ENCODE results near the gene BTBD9. TPM values are rescaled to one million over a fixed set of nuclear protein-coding genes. Genes with fewer than 3 reads are reported as not detected.

BTBD9 gene
- total RNA-seq, 4 donors from 2014 or later, result 9.2 to 16.3 (median 11.6) TPM

DNA sequence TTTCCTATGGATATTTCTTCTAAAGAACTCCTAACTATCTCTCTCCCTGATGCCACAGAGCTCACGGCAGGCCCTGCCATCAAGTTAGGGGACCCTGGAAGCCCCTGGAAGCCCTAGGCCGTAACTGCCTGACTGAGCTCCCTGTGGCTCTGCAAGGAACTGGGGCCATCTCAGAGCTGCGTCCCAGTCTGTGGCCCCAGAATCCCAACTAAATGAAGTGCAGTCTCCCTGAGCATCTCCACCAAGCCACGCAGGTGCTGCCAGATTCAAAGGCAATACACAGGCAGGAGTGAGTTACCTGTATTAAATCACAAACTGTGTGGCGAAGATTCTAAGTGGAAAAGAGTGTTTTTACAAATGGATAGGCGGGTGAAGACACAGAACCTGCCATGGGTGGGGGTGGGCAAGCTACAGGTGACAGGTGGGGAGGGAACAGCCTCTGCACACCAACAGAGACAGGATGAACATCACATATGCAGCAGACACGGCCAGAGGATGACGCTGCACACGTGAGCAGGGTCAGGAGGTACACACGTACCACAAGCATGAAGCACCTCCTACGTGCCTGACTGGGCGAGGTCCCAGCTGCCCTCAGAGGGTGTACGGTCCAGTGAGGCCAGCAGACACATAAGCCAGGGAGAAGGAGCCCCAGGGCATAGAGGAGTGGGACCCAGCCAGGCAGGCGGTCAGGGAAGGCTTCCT lies 461.7 kb downstream of the BTBD9 start:
- intact Hi-C loops (cut with DNase I), result no loop called here
- Histone ChIP-seq H3K4me1 (peaks cover 0 to 40% (median 7%) of the 10 kb centered on the region in 3 donors), H3K27me3 (no peaks in the 10 kb centered on the region), H3K9me3 (no peaks in the 10 kb centered on the region), H3K36me3 (peaks cover 0 to 6% (median 0%) of the 10 kb centered on the region in 3 donors), H3K27ac (peak overlapping the region in 1 of 4 donors; percentile 78), H3K4me3 (no peak overlapping the region)
- WGBS, 2 donors, result 80 to 89% methylated on average over 9 of the region's 14 CpGs
- no peak for DNase-seq
- no peak for TF ChIP-seq POLR2A (IDR thresholded peaks at IDR 0.05)
- TF ChIP-seq, protein P1, sequence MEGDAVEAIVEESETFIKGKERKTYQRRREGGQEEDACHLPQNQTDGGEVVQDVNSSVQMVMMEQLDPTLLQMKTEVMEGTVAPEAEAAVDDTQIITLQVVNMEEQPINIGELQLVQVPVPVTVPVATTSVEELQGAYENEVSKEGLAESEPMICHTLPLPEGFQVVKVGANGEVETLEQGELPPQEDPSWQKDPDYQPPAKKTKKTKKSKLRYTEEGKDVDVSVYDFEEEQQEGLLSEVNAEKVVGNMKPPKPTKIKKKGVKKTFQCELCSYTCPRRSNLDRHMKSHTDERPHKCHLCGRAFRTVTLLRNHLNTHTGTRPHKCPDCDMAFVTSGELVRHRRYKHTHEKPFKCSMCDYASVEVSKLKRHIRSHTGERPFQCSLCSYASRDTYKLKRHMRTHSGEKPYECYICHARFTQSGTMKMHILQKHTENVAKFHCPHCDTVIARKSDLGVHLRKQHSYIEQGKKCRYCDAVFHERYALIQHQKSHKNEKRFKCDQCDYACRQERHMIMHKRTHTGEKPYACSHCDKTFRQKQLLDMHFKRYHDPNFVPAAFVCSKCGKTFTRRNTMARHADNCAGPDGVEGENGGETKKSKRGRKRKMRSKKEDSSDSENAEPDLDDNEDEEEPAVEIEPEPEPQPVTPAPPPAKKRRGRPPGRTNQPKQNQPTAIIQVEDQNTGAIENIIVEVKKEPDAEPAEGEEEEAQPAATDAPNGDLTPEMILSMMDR (IDR thresholded peaks at IDR 0.05), result no peak

DNA sequence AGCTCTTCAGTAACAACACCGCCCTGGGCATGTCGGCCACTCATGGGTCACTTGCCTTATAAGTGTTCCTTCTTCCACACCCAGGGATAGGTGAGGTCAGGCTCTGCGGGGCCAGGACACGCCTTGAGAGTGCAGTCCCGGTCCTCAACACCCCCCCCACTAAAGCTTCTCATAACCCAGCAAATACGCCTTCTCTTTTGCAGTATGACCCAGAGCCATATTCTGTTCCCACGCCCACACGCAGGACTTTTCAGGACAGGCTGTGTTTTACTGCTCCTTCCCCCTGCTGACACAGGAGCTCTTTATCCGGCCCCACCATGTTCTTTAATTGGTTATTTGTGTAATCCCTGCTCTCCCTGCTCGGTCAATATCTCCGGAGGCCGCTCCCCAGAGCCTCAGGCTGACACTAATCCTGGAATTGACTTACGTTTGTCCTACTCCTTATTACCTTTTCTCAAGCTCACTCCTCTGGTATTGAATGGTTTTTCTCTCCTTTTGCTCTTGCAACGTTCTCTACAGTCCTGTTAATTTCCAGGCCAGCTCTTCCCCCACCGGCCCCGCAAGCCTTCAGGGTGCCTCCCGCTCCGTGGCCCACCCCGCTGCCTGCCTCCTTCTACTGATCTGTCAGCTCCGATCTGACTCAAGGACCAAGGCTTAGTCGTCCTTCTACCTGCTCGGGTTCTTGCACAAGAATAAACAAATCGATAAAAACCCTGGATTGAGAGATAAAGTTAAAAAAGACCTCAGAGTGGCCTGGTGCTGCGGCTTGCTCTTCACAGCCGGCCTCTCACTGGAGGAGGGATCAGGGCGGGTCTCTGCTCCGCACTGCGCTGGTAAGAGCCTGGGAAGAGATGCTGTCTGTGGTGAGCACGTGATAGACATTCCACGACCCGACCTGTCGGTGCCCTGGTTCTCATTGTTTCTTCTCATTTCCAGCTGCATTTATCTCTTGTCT lies 462.7 kb downstream of the BTBD9 start:
- peaks cover 0 to 6% (median 0%) of the 10 kb centered on the region in 3 donors for H3K36me3 ChIP-seq
- peak overlapping the region in 2 of 4 donors; percentile 11 to 78 for H3K27ac ChIP-seq
- H3K9me3 ChIP-seq, result no peaks in the 10 kb centered on the region
- no peak overlapping the region for H3K4me3 ChIP-seq
- peaks cover 0 to 40% (median 7%) of the 10 kb centered on the region in 3 donors for H3K4me1 ChIP-seq
- 69 to 80% methylated on average over 26 to 31 of the region's 32 CpGs for WGBS, 2 donors
- no peaks in the 10 kb centered on the region for H3K27me3 ChIP-seq
- DNase-seq, result no peak
- intact Hi-C loops (cut with DNase I), result no loop called here
- TF ChIP-seq POLR2A (IDR thresholded peaks at IDR 0.05), result no peak
- TF ChIP-seq, protein P1 (IDR thresholded peaks at IDR 0.05), result no peak

DNA sequence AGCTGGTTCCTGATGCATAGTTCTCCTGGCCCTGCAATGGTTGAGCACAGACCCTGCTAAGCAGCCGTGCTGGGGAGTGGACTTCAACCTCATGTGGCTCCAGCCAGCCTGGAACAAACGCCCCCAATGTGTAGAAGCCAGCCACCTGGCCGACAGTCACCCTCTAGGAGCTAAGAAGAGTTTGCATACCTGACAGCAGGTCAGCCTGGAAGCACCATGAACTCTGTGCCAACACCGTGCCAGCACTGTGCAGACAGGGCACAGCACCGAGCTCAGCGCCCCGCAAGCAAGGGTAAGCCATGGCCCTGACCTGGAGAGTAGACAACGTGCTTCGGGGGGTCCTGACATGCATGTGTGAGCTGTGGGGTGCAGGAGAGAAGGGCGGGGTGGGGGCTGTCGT lies 463.9 kb downstream of the BTBD9 start:
- Histone ChIP-seq H3K9me3 (no peaks in the 10 kb centered on the region), H3K36me3 (peaks cover 0 to 6% (median 0%) of the 10 kb centered on the region in 3 donors), H3K27me3 (no peaks in the 10 kb centered on the region), H3K4me1 (peaks cover 0 to 41% (median 7%) of the 10 kb centered on the region in 3 donors), H3K4me3 (no peak overlapping the region), H3K27ac (no peak overlapping the region)
- intact Hi-C loops (cut with DNase I), result no loop called here
- WGBS, 2 donors, result 82 to 90% methylated on average over 3 to 8 of the region's 11 CpGs
- TF ChIP-seq, protein P1 (IDR thresholded peaks at IDR 0.05), result no peak
- TF ChIP-seq POLR2A (IDR thresholded peaks at IDR 0.05), result no peak
- DNase-seq, result no peak

DNA sequence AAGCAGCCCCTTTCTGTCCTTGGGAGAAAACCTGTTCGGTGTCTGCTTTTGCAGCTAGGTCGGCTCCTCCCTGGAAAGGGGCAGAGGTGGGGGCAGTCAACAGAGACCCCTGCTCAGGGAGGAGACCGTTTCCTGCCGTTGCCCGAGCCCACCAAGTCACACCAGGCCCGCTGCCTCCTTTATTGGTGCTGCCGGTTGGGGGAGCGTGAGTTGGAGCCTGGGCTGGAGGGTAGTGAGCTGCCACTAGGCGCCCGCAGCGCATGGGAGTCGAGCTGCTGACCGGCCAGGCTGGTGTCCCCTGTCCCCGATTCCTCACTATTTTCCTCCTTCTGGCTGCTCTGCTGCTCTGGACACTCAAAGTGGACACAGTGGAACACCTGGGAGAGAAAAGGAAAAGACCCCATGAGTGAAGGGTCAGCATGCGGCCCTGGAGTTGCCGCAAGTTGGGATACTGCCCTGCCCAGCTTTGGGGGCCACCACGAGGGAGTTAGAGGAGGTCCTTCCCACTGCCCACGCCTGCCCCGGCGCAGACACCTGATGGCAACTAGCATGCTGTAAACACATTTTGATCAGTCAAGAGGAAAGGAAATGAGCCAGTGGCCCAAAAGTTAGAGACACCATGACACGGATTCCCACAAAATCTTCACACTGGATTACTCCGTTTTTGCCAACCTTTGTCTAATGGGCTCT lies 464.8 kb downstream of the BTBD9 start:
- no peak for TF ChIP-seq POLR2A (IDR thresholded peaks at IDR 0.05)
- TF ChIP-seq, protein P1 (IDR thresholded peaks at IDR 0.05), result no peak
- H3K27ac ChIP-seq, result no peak overlapping the region
- intact Hi-C loops (cut with DNase I), result no loop called here
- H3K27me3 ChIP-seq, result no peaks in the 10 kb centered on the region
- no peak for DNase-seq
- no peak overlapping the region for H3K4me3 ChIP-seq
- peaks cover 0 to 49% (median 7%) of the 10 kb centered on the region in 3 donors for H3K4me1 ChIP-seq
- H3K9me3 ChIP-seq, result no peaks in the 10 kb centered on the region
- H3K36me3 ChIP-seq, result peaks cover 0 to 6% (median 0%) of the 10 kb centered on the region in 3 donors
- WGBS, 2 donors, result 85 to 96% methylated on average over 6 to 12 of the region's 22 CpGs
